Activated CD8-positive, alpha-beta T cell treated with anti-CD3 and anti-CD28 coated beads, Interleukin-2, amount 10 ng/mL, durations not matched to agents 7 days and 5 days (primary cell): ENCODE measurements around the gene SLC26A9. TPM values are rescaled to one million over a fixed set of nuclear protein-coding genes. Genes with fewer than 3 reads are reported as not detected.
"Not testable (repeated sequence)": the region's sequence is repeated elsewhere in the genome, so short reads cannot be mapped to it uniquely, and the experiment has no call there.

ENCODE experiments used
- ATAC-seq: fragments of 150-1000 bp; cut with Tn5 transposase; one replicate; pipeline ENCODE4 v1.10.0; 2021; ENCODE audit warnings: moderate library complexity
- CTCF ChIA-PET: fragments of 350-600 bp; sonication (Branson Sonifier 250); formaldehyde crosslinking; loops from one replicate; lab custom pipeline; 2021; ENCODE audit warnings: antibody characterized with exemption; lab: Charles Lee
- POLR2A ChIA-PET: fragments of 350-600 bp; sonication (Branson Sonifier 250); formaldehyde crosslinking; loops from one replicate; lab custom pipeline; 2021; ENCODE audit warnings: antibody characterized with exemption; lab: Charles Lee
- DNase-seq: peaks from one replicate; pipeline ENCODE4 v3.0.0-alpha.2; 2020
- H3K27ac Mint-ChIP-seq: one replicate; pipeline ENCODE4 v1.8.0; 2021; ENCODE audit warnings: mild to moderate bottlenecking, mixed read lengths
- H3K27me3 Mint-ChIP-seq: one replicate; pipeline ENCODE4 v1.8.0; 2021; ENCODE audit warnings: low read depth, mixed read lengths
- H3K36me3 Mint-ChIP-seq: one replicate; pipeline ENCODE4 v1.8.0; 2021; ENCODE audit warnings: low read depth, mixed read lengths
- H3K4me1 Mint-ChIP-seq: one replicate; pipeline ENCODE4 v1.8.0; 2021; ENCODE audit warnings: low read depth, mixed read lengths
- H3K4me3 Mint-ChIP-seq: one replicate; pipeline ENCODE4 v1.8.0; 2021; ENCODE audit warnings: mild to moderate bottlenecking, mixed read lengths
- H3K9me3 Mint-ChIP-seq: one replicate; pipeline ENCODE4 v1.8.0; 2022; ENCODE audit warnings: mixed read lengths; ENCODE audit not compliant: insufficient read depth
- total RNA-seq, 2 experiments: library from RNA; stranded (reverse); gene quantifications; one replicate each; pipeline ENCODE4 v1.2.3, GENCODE V29; 2021

Gene SLC26A9
- total RNA-seq, 2 experiments from 2014 or later: not detected

DNA sequence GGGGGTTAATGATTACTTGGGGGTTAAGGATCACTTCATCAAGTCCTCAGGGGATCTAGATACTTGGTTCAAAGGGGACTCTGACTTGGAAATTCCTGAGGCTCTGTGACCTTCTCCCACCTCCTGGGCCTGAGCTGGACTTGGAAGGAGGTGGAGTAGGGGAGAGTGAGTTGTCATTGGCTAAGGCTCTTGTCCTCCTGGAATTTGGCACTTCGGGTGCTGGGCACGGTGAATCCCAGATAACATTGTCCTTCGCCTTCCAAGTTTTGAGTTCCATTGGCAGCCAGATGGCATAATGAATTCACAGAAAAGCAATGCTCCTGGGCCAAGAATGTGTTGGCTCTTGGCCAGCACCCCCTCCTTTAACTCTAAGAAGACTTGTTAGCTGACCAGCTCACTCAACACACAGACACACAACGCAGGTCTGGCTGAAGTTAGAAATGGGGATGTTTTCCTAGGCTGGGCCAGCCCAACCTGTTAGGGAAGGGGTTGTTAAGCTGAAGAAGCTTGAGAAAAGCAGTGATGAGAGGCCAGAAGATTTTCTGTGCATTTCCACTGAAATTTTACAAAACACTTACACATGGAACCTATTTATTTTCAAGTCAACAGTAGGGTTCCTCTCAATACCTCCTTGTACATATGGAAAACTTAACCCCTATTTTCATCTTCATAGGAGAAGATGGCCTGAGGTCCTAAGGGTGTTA is 29.7 kb downstream of the SLC26A9 start:
- Mint-ChIP-seq H3K27ac (no peak overlapping the region), H3K27me3 (peaks cover 11% of the 10 kb centered on the region), H3K4me3 (no peak overlapping the region), H3K9me3 (no peaks in the 10 kb centered on the region), H3K36me3 (no peaks in the 10 kb centered on the region), H3K4me1 (peaks cover 8% of the 10 kb centered on the region)
- ATAC-seq (no peak), DNase-seq (no peak)
- ChIA-PET POLR2A (no interaction called here), CTCF (interaction anchor here (9.2 kb wide), 1 partner anchor 64 kb away, joined by 166 read pairs; no protein-coding TSS in a partner anchor)

DNA sequence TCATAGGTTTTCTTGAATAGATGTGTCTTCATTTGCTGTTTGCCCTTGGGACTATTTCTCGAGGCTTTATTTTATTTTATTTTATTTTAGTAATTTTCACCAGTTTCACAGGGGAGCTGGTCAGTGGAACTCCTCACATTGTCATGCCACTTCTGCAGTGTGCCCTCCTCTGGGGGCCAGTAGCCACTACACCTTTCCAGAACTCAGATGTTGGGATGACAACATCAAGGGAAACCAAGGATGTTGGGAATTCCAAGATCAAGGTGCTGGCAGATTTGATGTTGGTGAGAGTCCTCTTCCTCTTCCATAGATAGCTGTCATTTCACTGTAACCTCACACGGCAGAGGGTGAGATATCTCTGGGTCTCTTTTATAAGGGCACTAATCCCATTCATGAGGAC is 35.5 kb downstream of the SLC26A9 start:
- ATAC-seq (no peak), DNase-seq (no peak)
- H3K4me1 Mint-ChIP-seq: no peaks in the 10 kb centered on the region
- no peaks in the 10 kb centered on the region for H3K9me3 Mint-ChIP-seq
- ChIA-PET CTCF (interaction anchor here (0.8 to 2.5 kb wide), 8 partner anchors 11 to 249 kb away, joined by 3 to 13 read pairs (median 3); no protein-coding TSS in a partner anchor), POLR2A (no interaction called here)
- H3K27me3 Mint-ChIP-seq: peaks cover 22% of the 10 kb centered on the region
- no peak overlapping the region for H3K27ac Mint-ChIP-seq
- no peak overlapping the region for H3K4me3 Mint-ChIP-seq
- no peaks in the 10 kb centered on the region for H3K36me3 Mint-ChIP-seq

DNA sequence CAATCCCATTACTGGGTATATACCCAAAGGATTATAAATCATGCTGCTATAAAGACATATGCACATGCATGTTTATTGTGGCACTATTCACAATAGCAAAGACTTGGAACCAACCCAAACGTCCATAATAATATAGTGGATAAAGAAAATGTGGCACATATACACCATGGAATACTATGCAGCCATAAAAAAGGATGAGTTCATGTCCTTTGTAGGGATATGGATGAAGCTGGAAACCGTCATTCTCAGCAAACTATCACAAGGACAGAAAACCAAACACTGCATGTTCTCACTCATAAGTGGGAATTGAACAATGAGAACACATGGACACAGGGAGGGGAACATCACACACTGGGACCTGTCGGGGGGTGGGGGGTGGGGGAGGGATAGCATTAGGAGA is 38.2 kb downstream of the SLC26A9 start:
- H3K4me3 Mint-ChIP-seq, H3K4me1 Mint-ChIP-seq, H3K36me3 Mint-ChIP-seq, POLR2A ChIA-PET, DNase-seq, H3K9me3 Mint-ChIP-seq, H3K27ac Mint-ChIP-seq, ATAC-seq, CTCF ChIA-PET: not testable (repeated sequence)
- H3K27me3 Mint-ChIP-seq: peaks cover 34% of the 10 kb centered on the region

DNA sequence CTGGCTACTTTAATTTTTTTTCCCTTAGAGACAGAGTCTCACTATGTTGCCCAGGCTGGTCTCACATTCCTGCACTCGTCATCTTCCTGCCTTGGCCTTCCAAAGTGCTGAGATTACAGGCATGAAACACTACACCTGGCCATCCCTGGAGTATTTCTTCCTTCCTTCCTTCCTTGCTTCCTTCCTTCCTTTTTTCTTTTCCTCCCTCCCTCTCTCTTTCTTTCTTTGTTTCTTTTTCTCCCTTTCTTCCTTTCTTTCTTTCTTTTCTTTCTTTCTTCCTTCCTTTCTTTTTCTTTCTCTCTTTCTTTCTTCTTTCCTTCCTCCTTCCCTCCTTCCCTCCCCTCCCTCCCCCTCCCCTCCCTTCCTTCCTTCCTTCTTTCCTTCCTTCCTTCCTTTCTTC is 46.9 kb downstream of the SLC26A9 start:
- H3K36me3 Mint-ChIP-seq: no peaks in the 10 kb centered on the region
- no peak overlapping the region for H3K4me3 Mint-ChIP-seq
- H3K27ac Mint-ChIP-seq: no peak overlapping the region
- peaks cover 18% of the 10 kb centered on the region for H3K27me3 Mint-ChIP-seq
- DNase-seq (no peak), ATAC-seq (no peak)
- POLR2A ChIA-PET: no interaction called here
- CTCF ChIA-PET: interaction anchor here (1.3 to 1.6 kb wide), 2 partner anchors 12 to 22 kb away, joined by 3 to 5 read pairs; no protein-coding TSS in a partner anchor
- H3K9me3 Mint-ChIP-seq: peaks cover 6% of the 10 kb centered on the region
- H3K4me1 Mint-ChIP-seq: no peaks in the 10 kb centered on the region

DNA sequence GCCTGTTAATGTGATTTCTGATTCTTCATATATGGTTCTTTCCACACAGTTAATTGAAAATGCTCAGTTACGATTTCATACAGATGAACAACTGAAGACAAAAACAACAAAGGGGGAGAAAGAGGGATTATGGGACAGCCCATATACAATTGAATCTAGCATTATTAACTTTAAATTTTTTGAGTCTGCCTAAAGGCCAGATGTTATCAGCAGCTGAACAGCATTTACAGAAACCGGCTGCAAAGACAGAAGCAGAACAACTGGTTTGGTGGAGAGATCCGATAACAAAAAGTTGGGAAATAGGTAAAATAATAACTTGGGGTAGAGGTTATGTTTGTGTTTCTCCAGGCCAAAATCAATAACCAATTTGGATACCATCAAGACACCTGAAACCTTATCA is 49.1 kb downstream of the SLC26A9 start:
- POLR2A ChIA-PET: not testable (repeated sequence)

DNA sequence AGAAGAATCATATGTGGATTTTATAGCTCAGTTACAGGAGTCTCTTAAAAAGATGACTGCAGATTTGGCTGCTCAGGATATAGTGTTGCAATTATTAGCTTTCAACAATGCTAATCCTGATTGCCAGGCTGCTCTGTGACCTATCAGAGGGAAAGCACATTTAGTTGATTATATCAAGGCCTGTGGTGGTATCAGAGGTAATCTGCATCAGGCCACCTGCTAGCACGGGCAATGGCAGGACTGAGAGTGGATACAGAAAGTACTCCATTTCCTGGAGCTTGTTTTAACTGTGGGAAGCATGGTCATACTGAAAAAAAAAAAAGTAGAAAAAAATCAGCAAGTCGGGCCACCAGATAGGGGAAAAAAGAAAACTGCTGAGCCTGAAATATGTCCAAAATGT is 51.1 kb downstream of the SLC26A9 start:
- H3K36me3 Mint-ChIP-seq, H3K4me3 Mint-ChIP-seq, DNase-seq, POLR2A ChIA-PET, ATAC-seq, H3K27ac Mint-ChIP-seq: not testable (repeated sequence)
- H3K27me3 Mint-ChIP-seq: peaks cover 16% of the 10 kb centered on the region
- H3K9me3 Mint-ChIP-seq: peaks cover 17% of the 10 kb centered on the region
- H3K4me1 Mint-ChIP-seq: peaks cover 12% of the 10 kb centered on the region
- CTCF ChIA-PET: interaction anchor here (0.9 to 1.6 kb wide), 2 partner anchors 16 to 85 kb away, joined by 3 to 11 read pairs; no protein-coding TSS in a partner anchor

More for the DNA sequence above, 49.1 kb downstream of the SLC26A9 start:
- ATAC-seq, H3K4me3 Mint-ChIP-seq, DNase-seq, H3K27ac Mint-ChIP-seq, CTCF ChIA-PET, H3K36me3 Mint-ChIP-seq, H3K4me1 Mint-ChIP-seq: not testable (repeated sequence)
- H3K9me3 Mint-ChIP-seq: peaks cover 17% of the 10 kb centered on the region
- peaks cover 16% of the 10 kb centered on the region for H3K27me3 Mint-ChIP-seq

DNA sequence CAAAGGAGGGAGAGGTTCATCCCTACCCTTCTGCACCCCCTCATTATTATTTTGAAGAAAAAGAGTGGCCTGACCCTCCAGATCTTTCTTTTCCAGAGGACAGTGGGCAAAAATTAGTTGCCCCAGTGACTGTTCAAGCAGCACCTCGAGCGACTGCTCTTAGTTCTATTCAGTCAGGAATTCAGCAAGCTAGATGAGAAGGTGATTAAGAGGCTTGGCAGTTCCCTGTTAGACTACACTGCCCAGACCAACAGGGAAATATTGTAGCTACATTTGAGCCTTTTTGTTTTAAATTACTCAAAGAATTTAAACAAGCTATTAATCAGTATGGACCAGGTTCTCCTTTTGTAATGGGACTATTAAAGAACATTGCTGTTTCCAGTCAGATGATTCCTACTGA is 51.8 kb downstream of the SLC26A9 start:
- DNase-seq, ATAC-seq, H3K4me3 Mint-ChIP-seq, H3K36me3 Mint-ChIP-seq, H3K27ac Mint-ChIP-seq, POLR2A ChIA-PET: not testable (repeated sequence)
- peaks cover 16% of the 10 kb centered on the region for H3K27me3 Mint-ChIP-seq
- H3K4me1 Mint-ChIP-seq: peaks cover 12% of the 10 kb centered on the region
- peaks cover 17% of the 10 kb centered on the region for H3K9me3 Mint-ChIP-seq
- CTCF ChIA-PET: interaction anchor here (0.8 to 1.6 kb wide), 3 partner anchors 16 to 100 kb away, joined by 3 to 11 read pairs (median 4); no protein-coding TSS in a partner anchor

DNA sequence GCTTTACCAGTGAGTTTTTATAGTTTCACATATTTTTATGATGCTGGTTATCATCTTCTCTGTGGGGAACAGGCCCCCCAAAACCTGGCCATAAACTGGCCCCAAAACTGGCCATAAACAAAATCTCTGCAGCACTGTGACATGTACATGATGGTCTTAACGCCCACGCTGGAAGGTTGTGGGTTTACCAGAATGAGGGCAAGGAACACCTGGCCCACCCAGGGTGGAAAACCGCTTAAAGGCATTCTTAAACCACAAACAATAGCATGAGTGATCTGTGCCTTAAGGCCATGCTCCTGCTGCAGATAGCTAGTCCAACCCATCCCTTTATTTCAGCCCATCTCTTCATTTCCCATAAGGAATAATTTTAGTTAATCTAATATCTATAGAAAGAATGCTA is 52.6 kb downstream of the SLC26A9 start:
- DNase-seq, ATAC-seq, H3K27ac Mint-ChIP-seq, H3K36me3 Mint-ChIP-seq, POLR2A ChIA-PET, H3K4me3 Mint-ChIP-seq: not testable (repeated sequence)
- peaks cover 12% of the 10 kb centered on the region for H3K4me1 Mint-ChIP-seq
- H3K9me3 Mint-ChIP-seq: peaks cover 17% of the 10 kb centered on the region
- H3K27me3 Mint-ChIP-seq: peaks cover 16% of the 10 kb centered on the region
- CTCF ChIA-PET: interaction anchor here (1.6 kb wide), 1 partner anchor 87 kb away, joined by 11 read pairs; no protein-coding TSS in a partner anchor

DNA sequence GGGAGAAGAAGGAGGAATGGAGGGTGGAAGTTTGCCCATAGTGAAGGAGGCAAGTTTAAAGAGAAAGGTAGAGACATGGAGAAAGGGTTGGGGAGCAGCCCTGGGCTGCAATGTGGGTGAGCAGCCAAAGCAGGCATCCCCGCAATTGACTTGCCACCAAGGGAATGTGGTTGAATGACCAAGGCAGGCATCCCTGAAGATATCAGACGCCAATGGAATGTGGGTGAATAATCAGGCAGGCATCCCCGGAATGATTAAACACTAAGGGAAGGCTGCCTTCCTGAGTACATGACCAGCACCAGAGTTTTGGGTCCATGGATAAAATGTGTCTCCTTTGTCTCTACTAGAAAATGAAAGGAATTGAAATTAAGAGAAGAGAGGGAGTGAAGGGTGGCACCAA is 53.5 kb downstream of the SLC26A9 start:
- ATAC-seq, CTCF ChIA-PET, H3K4me3 Mint-ChIP-seq, H3K27ac Mint-ChIP-seq, POLR2A ChIA-PET, DNase-seq, H3K36me3 Mint-ChIP-seq: not testable (repeated sequence)
- H3K9me3 Mint-ChIP-seq: peaks cover 12% of the 10 kb centered on the region
- H3K27me3 Mint-ChIP-seq: peaks cover 16% of the 10 kb centered on the region
- H3K4me1 Mint-ChIP-seq: peaks cover 12% of the 10 kb centered on the region

DNA sequence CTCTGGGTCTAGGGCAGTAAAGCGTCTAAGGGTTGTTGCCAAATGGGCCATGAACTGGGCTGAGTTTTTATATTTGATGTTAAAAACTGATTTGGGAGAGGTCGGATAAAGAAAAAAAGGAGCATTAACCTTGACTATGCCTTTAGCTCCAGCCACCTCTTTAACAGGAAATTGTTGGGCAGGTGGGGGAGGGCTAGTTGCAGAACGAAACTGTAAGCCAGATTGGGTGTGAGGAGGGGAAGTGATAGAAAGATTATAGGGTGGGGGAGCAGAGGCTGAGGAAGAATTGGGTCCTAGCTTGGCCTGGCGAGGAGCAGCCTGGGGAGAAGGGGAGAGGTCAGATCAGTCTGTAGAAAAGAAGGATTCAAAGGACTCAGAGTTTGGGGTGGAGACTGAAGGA is 54.2 kb downstream of the SLC26A9 start:
- H3K4me3 Mint-ChIP-seq, POLR2A ChIA-PET, H3K36me3 Mint-ChIP-seq, ATAC-seq, CTCF ChIA-PET: not testable (repeated sequence)
- peaks cover 13% of the 10 kb centered on the region for H3K27me3 Mint-ChIP-seq
- peaks cover 12% of the 10 kb centered on the region for H3K9me3 Mint-ChIP-seq
- peak; percentile 32 for DNase-seq
- H3K27ac Mint-ChIP-seq: peak overlapping the region; percentile 41
- H3K4me1 Mint-ChIP-seq: peaks cover 12% of the 10 kb centered on the region

DNA sequence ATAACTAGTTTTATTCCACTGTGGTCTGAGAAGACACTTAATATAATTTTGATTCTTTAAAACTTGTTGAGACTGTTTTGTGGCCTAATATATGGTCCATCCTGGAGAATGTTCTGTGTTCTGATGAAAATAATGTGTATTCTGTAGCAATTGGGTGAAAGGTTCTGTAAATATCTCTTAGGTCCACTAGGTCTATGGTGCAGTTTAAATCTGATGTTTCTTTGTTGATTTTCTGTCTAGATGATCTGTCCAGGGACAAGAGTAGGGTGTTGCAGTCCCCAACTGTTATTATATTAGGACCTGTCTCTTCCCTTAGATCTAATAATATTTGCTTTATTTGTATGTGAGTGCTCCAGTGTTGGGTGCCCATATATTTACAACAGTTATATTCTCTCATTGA is 59.5 kb downstream of the SLC26A9 start:
- H3K9me3 Mint-ChIP-seq: peaks cover 3% of the 10 kb centered on the region
- H3K4me3 Mint-ChIP-seq: no peak overlapping the region
- no peak overlapping the region for H3K27ac Mint-ChIP-seq
- peaks cover 13% of the 10 kb centered on the region for H3K27me3 Mint-ChIP-seq
- CTCF ChIA-PET: no interaction called here
- H3K36me3 Mint-ChIP-seq: no peaks in the 10 kb centered on the region
- POLR2A ChIA-PET: no interaction called here
- no peak for DNase-seq
- ATAC-seq: no peak
- H3K4me1 Mint-ChIP-seq: peaks cover 5% of the 10 kb centered on the region

DNA sequence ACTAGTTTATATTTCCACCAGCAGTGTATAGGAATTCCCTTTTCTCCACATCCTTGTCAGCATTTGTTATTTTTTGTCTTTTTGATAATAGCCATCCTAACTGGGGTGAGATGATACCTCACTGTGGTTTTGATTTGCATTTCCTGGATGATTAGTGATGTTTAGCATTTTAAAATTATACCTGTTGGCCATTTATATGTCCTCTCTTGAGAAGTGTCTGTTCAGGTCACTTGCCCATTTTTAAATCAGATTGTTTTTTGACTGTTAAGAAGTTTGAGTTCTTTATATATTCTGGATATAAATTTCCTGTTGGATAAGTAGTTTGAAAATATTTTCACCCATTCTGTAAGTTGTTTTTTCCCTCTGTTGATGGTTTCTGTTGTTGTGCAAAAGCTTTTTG is 62.3 kb downstream of the SLC26A9 start:
- DNase-seq (no peak), ATAC-seq (no peak)
- Mint-ChIP-seq H3K4me3 (no peak overlapping the region), H3K27me3 (peaks cover 26% of the 10 kb centered on the region), H3K36me3 (no peaks in the 10 kb centered on the region), H3K4me1 (peaks cover 3% of the 10 kb centered on the region), H3K27ac (no peak overlapping the region), H3K9me3 (peaks cover 14% of the 10 kb centered on the region)
- CTCF ChIA-PET: no interaction called here
- POLR2A ChIA-PET: no interaction called here
